Measurements from ENCODE around the gene HECW1. TPM values are rescaled to one million over a fixed set of nuclear protein-coding genes. Genes with fewer than 3 reads are reported as not detected.

The HECW1 gene
- total RNA-seq, 2 donors from 2014 or later = 0.04 TPM; not detected in 1

DNA sequence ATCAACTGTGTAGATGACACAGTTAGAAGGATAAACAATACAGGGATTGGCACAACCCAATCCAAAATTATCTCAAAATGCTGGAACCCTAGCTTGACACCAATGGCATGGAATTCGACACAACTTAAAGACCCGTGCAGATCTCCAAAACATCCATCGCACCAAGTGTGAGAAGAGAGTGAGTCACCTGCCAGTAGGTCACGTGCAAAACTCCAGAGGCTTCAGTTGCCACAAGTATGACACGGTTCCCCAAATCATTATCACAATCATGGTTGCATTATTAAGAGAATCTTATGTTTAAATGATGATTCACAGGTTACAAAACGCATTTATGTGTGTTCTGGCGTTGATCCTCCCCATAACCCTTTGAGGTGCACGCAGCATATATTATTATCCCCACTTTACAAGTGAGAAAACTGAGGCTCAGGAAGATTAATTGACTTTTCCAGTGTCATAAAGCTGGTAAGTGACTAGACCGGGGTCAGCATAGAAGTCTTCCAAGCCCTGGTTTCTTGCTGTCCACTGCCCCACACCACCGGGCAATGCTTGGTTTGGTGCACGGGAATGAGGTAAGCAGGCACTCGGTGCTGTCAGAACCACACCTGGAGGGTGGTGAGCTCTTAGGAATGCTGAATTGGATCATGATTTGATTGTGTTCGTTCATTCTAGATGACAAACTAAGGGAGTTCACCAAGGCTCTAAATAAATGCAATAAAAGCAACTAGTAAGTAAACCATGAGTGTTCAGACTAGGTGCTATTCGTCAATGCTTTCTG lies 446.9 kb downstream of the HECW1 start:
- H3K9me3 ChIP-seq = no peaks in the 10 kb centered on the region
- no peaks in the 10 kb centered on the region for H3K36me3 ChIP-seq
- TF ChIP-seq, protein P1, sequence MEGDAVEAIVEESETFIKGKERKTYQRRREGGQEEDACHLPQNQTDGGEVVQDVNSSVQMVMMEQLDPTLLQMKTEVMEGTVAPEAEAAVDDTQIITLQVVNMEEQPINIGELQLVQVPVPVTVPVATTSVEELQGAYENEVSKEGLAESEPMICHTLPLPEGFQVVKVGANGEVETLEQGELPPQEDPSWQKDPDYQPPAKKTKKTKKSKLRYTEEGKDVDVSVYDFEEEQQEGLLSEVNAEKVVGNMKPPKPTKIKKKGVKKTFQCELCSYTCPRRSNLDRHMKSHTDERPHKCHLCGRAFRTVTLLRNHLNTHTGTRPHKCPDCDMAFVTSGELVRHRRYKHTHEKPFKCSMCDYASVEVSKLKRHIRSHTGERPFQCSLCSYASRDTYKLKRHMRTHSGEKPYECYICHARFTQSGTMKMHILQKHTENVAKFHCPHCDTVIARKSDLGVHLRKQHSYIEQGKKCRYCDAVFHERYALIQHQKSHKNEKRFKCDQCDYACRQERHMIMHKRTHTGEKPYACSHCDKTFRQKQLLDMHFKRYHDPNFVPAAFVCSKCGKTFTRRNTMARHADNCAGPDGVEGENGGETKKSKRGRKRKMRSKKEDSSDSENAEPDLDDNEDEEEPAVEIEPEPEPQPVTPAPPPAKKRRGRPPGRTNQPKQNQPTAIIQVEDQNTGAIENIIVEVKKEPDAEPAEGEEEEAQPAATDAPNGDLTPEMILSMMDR (IDR thresholded peaks at IDR 0.05) = no peak
- no peaks in the 10 kb centered on the region for H3K4me1 ChIP-seq
- H3K27ac ChIP-seq = no peak overlapping the region
- no peak overlapping the region for H3K4me3 ChIP-seq
- no peaks in the 10 kb centered on the region for H3K27me3 ChIP-seq
- DNase-seq (ENCODE audit: low spot score) = no peak

DNA sequence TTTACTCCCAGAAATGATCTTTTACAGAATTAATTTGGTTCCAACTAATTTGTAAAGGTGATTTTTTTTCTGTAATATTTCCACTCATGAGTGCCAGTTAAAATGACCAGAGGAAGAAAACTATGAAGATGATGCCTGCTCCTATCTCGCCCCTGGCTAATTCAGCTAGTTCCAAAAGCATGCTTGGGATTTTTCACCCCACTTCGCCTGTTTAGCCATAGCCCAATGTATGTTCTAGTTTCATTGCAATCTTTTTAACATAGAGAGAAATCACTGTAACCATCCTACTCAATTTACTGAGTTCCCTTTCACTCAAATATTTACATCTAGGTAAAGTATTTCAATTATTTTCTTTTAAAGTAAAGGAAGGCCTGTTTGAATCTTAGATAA lies 447.5 kb downstream of the HECW1 start:
- no peak for DNase-seq (ENCODE audit: low spot score)
- no peak overlapping the region for H3K4me3 ChIP-seq
- TF ChIP-seq, protein P1 (IDR thresholded peaks at IDR 0.05) = no peak
- no peaks in the 10 kb centered on the region for H3K9me3 ChIP-seq
- no peak overlapping the region for H3K27ac ChIP-seq
- no peaks in the 10 kb centered on the region for H3K36me3 ChIP-seq
- no peaks in the 10 kb centered on the region for H3K27me3 ChIP-seq
- no peaks in the 10 kb centered on the region for H3K4me1 ChIP-seq

DNA sequence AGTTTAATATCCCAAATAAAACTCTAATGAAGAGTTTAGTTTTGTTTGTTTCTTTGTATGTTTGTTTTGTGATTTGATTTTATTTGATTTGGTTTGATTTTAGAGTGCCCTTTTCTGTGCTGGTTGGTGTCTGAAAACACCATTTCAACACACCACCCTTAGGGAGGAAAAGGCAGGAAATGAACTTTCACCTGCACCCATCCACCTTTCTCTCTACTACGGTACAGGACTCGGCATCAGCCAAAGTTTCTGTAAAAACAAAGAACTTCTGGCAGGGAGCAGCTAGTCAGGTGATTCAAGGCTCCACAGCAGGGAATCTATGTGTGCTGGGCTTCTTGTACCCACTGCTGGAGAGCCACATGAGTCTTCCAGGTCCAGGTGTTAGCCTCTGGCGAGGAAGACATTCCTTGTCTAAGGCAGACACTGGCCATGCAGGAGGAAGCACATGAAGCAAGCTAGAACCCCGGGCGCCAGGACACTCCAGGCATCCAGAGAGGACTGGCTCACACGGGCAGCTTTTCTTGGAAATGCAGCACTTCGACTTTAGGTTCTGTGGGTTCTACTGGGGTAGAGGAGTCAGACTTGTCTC lies 448.4 kb downstream of the HECW1 start:
- DNase-seq (ENCODE audit: low spot score) = no peak
- Histone ChIP-seq H3K4me3 (no peak overlapping the region), H3K9me3 (no peaks in the 10 kb centered on the region), H3K36me3 (no peaks in the 10 kb centered on the region), H3K27me3 (no peaks in the 10 kb centered on the region), H3K4me1 (no peaks in the 10 kb centered on the region), H3K27ac (no peak overlapping the region)
- TF ChIP-seq, protein P1 (IDR thresholded peaks at IDR 0.05) = no peak

DNA sequence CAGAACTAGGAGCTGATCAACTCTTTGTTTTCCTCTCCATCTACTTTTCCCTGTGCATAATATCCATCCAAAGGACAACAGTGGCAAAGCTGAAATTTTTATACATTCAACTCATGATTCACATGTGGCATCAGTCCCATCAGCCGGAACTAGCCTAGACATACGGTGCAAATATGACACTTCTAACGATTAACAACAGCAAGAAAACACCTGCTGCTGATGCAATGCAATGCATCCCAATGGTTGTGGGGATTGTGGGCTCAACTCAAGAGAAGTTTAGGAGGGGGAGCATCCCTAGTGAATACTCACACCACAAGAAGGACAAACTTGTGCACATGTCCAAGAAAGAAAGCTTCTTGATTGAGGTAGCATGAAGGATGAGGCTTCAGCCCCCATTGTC lies 449.9 kb downstream of the HECW1 start:
- no peaks in the 10 kb centered on the region for H3K4me1 ChIP-seq
- DNase-seq (ENCODE audit: low spot score) = no peak
- no peaks in the 10 kb centered on the region for H3K9me3 ChIP-seq
- TF ChIP-seq, protein P1 (IDR thresholded peaks at IDR 0.05) = no peak
- no peaks in the 10 kb centered on the region for H3K36me3 ChIP-seq
- no peak overlapping the region for H3K27ac ChIP-seq
- no peak overlapping the region for H3K4me3 ChIP-seq
- no peaks in the 10 kb centered on the region for H3K27me3 ChIP-seq

DNA sequence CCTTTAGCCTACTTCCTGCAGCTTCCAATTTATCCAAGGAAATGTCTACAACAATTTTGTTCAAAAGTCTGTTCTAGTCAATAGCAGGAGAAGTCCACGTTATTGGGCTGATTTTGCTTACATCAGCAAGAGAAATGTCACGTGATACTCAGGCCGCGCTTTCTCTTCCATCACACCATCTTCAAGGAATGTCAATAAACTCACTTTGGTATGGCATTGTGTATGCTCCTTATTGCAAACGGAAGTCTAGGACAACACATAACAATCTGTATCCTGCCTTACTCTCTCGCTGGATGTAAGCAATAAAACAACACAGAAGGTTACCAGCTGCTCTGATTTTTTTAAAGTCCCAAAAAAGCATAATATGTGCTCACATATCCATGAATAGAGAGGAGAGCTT lies 453.3 kb downstream of the HECW1 start:
- DNase-seq (ENCODE audit: low spot score) = no peak
- TF ChIP-seq, protein P1 (IDR thresholded peaks at IDR 0.05) = no peak
- H3K27me3 ChIP-seq = no peaks in the 10 kb centered on the region
- H3K4me1 ChIP-seq = no peaks in the 10 kb centered on the region
- H3K27ac ChIP-seq = no peak overlapping the region
- no peaks in the 10 kb centered on the region for H3K36me3 ChIP-seq
- no peak overlapping the region for H3K4me3 ChIP-seq
- no peaks in the 10 kb centered on the region for H3K9me3 ChIP-seq

All from right atrium auricular region (tissue), 2 donors.